Sigmoid colon (tissue), 7 donors: ENCODE results near the gene SFRP2. TPM values are rescaled to one million over a fixed set of nuclear protein-coding genes. Genes with fewer than 3 reads are reported as not detected.
A peak's percentile ranks its signal among the peaks of the same experiment; 100 is the strongest.

Experiments
- DNase-seq: peaks from one replicate; pipeline ENCODE4 v3.0.0-alpha.2; 2019
- H3K27ac ChIP-seq, 4 donors: fragments of 200-600 bp; sonication (generic); one replicate each; pipeline ENCODE4 v1.5.1; 2016 to 2019; ENCODE audit warnings: mild to moderate bottlenecking in 1 of 4
- H3K27me3 ChIP-seq, 3 donors: fragments of 200-600 bp; sonication (generic); one replicate each; pipeline ENCODE4 v1.5.1; 2019; ENCODE audit warnings: mild to moderate bottlenecking in 1 of 3
- H3K36me3 ChIP-seq, 4 donors: fragments of 200-600 bp; sonication (generic); one replicate each; pipeline ENCODE4 v1.5.1; 2016 to 2019
- H3K4me1 ChIP-seq, 4 donors: fragments of 200-600 bp; sonication (generic); one replicate each; pipeline ENCODE4 v1.5.1; 2017 to 2019
- H3K4me3 ChIP-seq, 4 donors: fragments of 200-600 bp; sonication (generic); one replicate each; pipeline ENCODE4 v1.5.1; 2017 to 2019; ENCODE audit warnings: mild to moderate bottlenecking in 2 of 4, moderate library complexity in 1 of 4
- H3K9me3 ChIP-seq, 4 donors: fragments of 200-600 bp in 3 of 4; sonication (generic) in 3 of 4; one replicate each; pipeline versions ENCODE4 v1.5.1 to v1.6.1; 2013 to 2019
- EP300 ChIP-seq, 4 donors: sonication (generic); formaldehyde crosslinking; IDR thresholded peaks; one replicate each; pipeline ENCODE4 v1.6.1; 2017; ENCODE audit warnings: antibody characterized with exemption in 4 of 4
- POLR2A ChIP-seq, 2 donors: fragments of 450-650 bp; IDR thresholded peaks; one replicate each; pipeline ENCODE4 v1.6.1; 2016; ENCODE audit warnings: antibody characterized with exemption in 2 of 2, mild to moderate bottlenecking in 2 of 2, moderate library complexity in 2 of 2
- POLR2AphosphoS5 ChIP-seq, 4 donors: sonication (generic); formaldehyde crosslinking; IDR thresholded peaks; one replicate each; pipeline ENCODE4 v1.6.1; 2017; ENCODE audit warnings: antibody characterized with exemption in 4 of 4
- WGBS, 2 donors: extraction: QIAGEN DNeasy Blood & Tissue Kit; methylation state at CpG; one replicate each; pipeline ENCODE4 v1.1.7; 2013; 5-methylcytosine and 5-hydroxymethylcytosine counted together
- intact Hi-C: fragments of 100-400 bp; cut with DNase I; formaldehyde crosslinking; loops from one replicate; pipeline ENCODE4 v1.15.1; 2023
- polyA plus RNA-seq, 3 donors: library from polyadenylated mRNA; stranded (reverse); fragments of 200-250 nt; gene quantifications; one replicate each; pipeline ENCODE4 v1.2.3, GENCODE V29; 2013
- total RNA-seq, 4 donors: library from RNA; depleted of rRNA; stranded (reverse); fragments of >200 nt; gene quantifications; one replicate each; pipeline ENCODE4 v1.1.0, GENCODE V29; 2016
- TF ChIP-seq, protein P1 (sequence below), 4 experiments: fragments of 450-650 bp in 3 of 4; fragments of 200-600 bp in 1 of 4; IDR thresholded peaks; one replicate each; pipeline ENCODE4 v1.5.1; 2016 to 2019; ENCODE audit warnings: antibody characterized with exemption in 4 of 4, mild to moderate bottlenecking in 3 of 4, moderate library complexity in 2 of 4
- donor health status: healthy with polysubstance abuse.
- donor health status: Bipolar disorder and iron deficiency.
- donor health status: healthy.

The SFRP2 gene
- total and polyA plus RNA-seq, 7 donors: 2.0 to 64.8 (median 25.4) TPM; not detected in 1

DNA sequence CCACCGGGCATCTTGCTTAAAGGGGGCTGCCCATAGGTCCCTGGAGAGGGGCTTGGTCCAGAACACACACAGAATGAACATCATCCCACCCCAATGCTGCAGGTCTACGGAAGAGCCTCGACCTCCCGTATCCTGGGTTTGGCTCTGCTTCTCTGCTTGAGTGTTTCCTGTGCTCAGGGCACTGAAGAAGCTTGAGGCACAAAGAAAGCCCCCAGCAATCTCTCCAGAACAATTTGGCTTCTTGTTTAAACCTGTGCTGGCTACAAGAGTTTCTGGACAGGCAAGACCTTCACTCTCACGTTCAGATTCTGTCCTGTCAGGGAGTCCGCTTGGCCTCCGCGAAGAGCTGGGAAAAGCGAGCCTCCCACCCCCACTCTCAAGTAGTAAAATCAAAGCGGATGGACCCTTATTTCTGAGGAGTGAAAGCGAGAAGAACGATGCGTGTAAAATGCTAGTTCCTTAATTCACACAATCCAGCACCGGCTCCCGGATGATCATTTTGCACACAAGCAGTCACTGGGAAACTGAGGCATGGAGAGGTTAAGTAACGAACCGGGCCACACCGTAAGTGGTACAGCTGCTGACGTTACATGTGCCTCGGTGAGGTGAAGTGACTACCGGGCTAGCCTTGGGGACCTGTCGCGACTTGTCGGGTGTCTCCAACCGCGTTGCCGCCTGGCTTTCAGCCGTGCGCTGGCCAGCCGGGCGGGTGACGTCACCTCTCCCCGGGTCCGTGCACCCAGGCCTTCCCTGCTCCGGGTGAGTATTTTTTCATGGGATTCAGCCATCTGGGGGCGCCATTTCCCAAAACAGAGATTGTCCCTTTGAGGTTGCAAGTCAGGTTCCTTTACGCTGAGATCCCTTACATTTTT, 3.1 kb upstream of the SFRP2 start:
- Histone ChIP-seq H3K9me3 (no peaks in the 10 kb centered on the region), H3K4me1 (peaks cover 0 to 45% (median 38%) of the 10 kb centered on the region in 4 donors), H3K27ac (no peak overlapping the region), H3K4me3 (peak overlapping the region; percentile 13 to 44 (median 34)), H3K27me3 (peaks cover 40 to 69% (median 55%) of the 10 kb centered on the region in 3 donors), H3K36me3 (no peaks in the 10 kb centered on the region)
- intact Hi-C loops: loop anchor here (10.0 kb wide), 1 partner anchor 213 kb away; no protein-coding TSS in a partner anchor
- WGBS, 2 donors: 6 to 8% methylated on average over 37 of the region's 37 CpGs
- DNase-seq: peak; percentile 84
- no peak for TF ChIP-seq POLR2AphosphoS5 (IDR thresholded peaks at IDR 0.05)
- no peak for TF ChIP-seq EP300 (IDR thresholded peaks at IDR 0.05)
- TF ChIP-seq, protein P1, sequence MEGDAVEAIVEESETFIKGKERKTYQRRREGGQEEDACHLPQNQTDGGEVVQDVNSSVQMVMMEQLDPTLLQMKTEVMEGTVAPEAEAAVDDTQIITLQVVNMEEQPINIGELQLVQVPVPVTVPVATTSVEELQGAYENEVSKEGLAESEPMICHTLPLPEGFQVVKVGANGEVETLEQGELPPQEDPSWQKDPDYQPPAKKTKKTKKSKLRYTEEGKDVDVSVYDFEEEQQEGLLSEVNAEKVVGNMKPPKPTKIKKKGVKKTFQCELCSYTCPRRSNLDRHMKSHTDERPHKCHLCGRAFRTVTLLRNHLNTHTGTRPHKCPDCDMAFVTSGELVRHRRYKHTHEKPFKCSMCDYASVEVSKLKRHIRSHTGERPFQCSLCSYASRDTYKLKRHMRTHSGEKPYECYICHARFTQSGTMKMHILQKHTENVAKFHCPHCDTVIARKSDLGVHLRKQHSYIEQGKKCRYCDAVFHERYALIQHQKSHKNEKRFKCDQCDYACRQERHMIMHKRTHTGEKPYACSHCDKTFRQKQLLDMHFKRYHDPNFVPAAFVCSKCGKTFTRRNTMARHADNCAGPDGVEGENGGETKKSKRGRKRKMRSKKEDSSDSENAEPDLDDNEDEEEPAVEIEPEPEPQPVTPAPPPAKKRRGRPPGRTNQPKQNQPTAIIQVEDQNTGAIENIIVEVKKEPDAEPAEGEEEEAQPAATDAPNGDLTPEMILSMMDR (IDR thresholded peaks at IDR 0.05): no peak

DNA sequence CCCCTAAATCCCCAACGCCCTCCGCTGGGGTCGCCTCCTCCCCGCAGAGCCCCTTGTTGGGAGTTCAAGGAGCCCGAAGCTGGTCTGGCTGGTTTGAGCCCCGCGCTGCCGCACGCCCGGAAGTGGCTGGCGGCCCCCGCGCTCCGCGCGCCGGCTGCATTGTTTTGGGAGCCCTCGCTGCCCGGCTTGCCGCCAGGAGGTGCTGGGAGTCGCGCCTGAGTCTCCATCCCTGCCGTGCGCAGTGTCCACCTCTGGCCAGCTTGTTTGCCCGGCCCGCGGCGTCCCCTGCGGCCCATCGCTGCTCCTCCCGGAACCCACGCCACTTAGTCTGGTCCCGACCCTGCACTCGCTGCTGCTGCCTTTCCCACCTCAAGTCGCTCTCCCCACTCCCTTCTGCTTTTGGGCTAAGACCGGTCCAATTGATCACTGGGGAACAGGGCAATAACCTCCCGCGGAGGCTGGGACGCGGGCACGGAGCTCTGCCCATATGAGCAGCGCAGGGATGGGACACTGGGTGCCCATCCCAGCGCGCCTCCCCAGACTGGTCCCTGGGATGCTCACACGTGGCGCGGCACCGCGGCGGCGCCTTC, 2.2 kb upstream of the SFRP2 start:
- peak; percentile 71 for DNase-seq
- Histone ChIP-seq H3K4me3 (peak overlapping the region in 3 of 4 donors; percentile 27 to 44 (median 40)), H3K27me3 (peaks cover 40 to 70% (median 56%) of the 10 kb centered on the region in 3 donors), H3K36me3 (no peaks in the 10 kb centered on the region), H3K27ac (peak overlapping the region in 2 of 4 donors; percentile 15 to 55), H3K9me3 (no peaks in the 10 kb centered on the region), H3K4me1 (peaks cover 0 to 45% (median 38%) of the 10 kb centered on the region in 4 donors)
- intact Hi-C loops: loop anchor here (10.0 kb wide), 1 partner anchor 214 kb away; no protein-coding TSS in a partner anchor
- 4 to 5% methylated on average over 51 of the region's 51 CpGs for WGBS, 2 donors
- TF ChIP-seq EP300 (IDR thresholded peaks at IDR 0.05): no peak
- no peak for TF ChIP-seq POLR2AphosphoS5 (IDR thresholded peaks at IDR 0.05)
- TF ChIP-seq POLR2A (IDR thresholded peaks at IDR 0.05): no peak
- TF ChIP-seq, protein P1 (IDR thresholded peaks at IDR 0.05): no peak

DNA sequence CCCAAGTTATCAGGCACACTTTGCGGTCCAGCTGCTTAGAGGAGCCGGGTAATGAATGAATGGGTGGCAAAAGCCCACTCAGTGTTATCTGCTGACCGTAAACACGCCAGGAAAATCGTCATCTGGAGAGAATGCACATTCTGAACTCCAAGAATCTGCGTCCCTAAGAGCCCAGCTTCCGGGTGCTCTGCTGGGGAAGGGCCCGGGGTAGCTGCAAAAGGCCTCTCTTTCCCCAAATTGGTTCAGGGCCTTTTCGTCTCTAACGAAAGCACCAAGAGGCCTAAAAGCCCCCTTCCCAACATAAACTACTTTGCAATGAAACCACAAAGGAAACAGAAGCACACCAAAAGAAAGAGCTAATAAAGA, 1.6 kb upstream of the SFRP2 start:
- 37 to 44% methylated on average over 10 of the region's 10 CpGs for WGBS, 2 donors
- H3K4me1 ChIP-seq: peaks cover 0 to 45% (median 38%) of the 10 kb centered on the region in 4 donors
- DNase-seq: no peak
- no peak for TF ChIP-seq POLR2A (IDR thresholded peaks at IDR 0.05)
- TF ChIP-seq, protein P1 (IDR thresholded peaks at IDR 0.05): no peak
- no peak for TF ChIP-seq POLR2AphosphoS5 (IDR thresholded peaks at IDR 0.05)
- no peak for TF ChIP-seq EP300 (IDR thresholded peaks at IDR 0.05)
- H3K27me3 ChIP-seq: peaks cover 40 to 68% (median 60%) of the 10 kb centered on the region in 3 donors
- intact Hi-C loops: loop anchor here (10.0 kb wide), 1 partner anchor 214 kb away; no protein-coding TSS in a partner anchor
- no peaks in the 10 kb centered on the region for H3K36me3 ChIP-seq
- peak overlapping the region in 3 of 4 donors; percentile 27 to 44 (median 40) for H3K4me3 ChIP-seq
- H3K9me3 ChIP-seq: no peaks in the 10 kb centered on the region
- peak overlapping the region in 2 of 4 donors; percentile 15 to 55 for H3K27ac ChIP-seq

DNA sequence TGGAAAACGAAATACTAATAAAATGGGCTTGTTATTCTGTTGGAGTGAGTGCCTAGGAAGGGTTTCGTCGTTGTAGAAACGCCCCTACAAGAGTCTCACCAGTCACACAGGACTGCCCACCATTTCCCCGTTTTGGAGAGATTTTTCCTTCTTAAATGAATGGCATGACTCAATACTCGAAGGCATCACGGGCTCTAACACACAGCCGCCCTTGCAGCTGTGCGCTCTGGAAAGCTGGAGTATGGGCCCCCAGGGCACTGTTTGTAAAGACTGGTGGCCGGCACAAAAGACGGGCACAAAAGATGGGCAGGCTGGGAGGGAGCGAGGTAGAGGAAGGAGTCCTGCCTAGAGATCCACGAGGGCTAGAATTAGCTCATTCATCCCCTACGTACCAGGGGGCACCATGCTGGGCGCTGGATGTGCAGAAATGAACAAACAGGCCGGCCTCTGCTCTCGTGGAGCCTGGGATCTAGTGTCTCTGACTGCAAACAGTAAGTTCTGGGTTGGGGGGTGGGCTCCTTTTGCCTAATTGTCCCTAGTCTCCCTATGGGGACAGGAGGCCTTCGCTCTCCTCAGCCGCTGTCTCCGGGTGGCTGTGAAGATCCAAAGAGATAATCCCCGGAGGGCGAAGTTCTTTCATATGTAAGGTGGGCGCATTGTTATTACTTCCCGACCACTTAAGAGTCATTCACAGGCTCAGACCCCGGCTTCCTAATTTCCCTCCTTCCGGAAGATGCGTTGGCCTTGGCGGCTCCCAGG, 1.0 kb upstream of the SFRP2 start:
- TF ChIP-seq POLR2AphosphoS5 (IDR thresholded peaks at IDR 0.05) (peak in 1 of 4 donors; percentile 13), EP300 (IDR thresholded peaks at IDR 0.05) (no peak)
- TF ChIP-seq, protein P1 (IDR thresholded peaks at IDR 0.05): no peak
- Histone ChIP-seq H3K27me3 (peaks cover 40 to 64% (median 60%) of the 10 kb centered on the region in 3 donors), H3K27ac (peak overlapping the region in 3 of 4 donors; percentile 42 to 57 (median 55)), H3K4me3 (peak overlapping the region in 3 of 4 donors; percentile 41 to 47 (median 41)), H3K9me3 (no peaks in the 10 kb centered on the region), H3K4me1 (peaks cover 0 to 45% (median 38%) of the 10 kb centered on the region in 4 donors), H3K36me3 (no peaks in the 10 kb centered on the region)
- intact Hi-C loops: loop anchor here (10.0 kb wide), 1 partner anchor 215 kb away; no protein-coding TSS in a partner anchor
- peak; percentile 63 for DNase-seq
- 33 to 40% methylated on average over 28 of the region's 28 CpGs for WGBS, 2 donors
